ENCODE data around the gene SLC2A11. TPM values are rescaled to one million over a fixed set of nuclear protein-coding genes. Genes with fewer than 3 reads are reported as not detected.
A peak's percentile ranks its signal among the peaks of the same experiment; 100 is the strongest.

The SLC2A11 gene
- total RNA-seq, 4 donors from 2014 or later, result 2.4 to 19.0 (median 6.2) TPM

DNA sequence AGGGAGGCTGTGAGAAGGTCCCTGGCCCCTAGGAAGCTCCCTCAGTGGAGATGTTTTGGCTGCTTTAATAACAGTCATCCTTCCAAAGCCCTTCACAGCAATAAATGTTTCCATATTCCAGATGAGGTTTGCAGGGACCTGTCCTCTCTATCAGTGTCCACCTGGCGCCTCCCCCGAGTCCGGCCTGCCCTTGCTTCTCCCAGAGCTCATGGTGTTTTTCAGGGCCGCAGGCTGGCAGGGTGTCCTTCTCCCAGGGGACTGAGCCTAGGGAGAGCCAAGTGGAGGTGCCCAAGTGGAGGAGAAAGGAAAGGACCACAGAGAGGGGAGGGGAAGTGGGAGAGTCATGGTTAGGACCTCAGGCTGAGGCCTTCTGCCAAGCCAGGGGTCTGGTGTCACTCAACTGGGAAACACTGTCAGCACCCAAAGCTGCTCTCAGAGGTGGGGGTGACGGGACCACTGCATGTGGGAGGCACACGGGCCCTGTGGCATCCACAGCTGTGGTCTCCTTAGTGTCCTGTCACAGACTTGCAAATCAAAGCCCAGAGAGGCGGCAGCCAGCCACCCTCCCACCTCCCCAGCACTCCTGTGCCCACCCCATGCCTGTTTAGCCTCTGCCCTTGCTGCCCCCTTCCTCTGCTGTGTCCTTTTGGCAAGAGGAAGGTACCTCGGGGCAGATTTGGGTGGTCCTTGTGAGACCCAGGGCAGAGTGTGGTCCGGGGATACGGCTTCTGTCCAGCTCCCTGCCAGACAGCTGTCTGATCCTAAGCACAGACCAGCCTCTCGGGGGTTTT, 25.3 kb upstream of the SLC2A11 start:
- H3K4me1 ChIP-seq, result peaks cover 65 to 74% of the 10 kb centered on the region in 2 donors
- DNase-seq (no peak), ATAC-seq (no peak)
- H3K9me3 ChIP-seq, result no peaks in the 10 kb centered on the region
- no peaks in the 10 kb centered on the region for H3K27me3 ChIP-seq
- TF ChIP-seq, protein P1, sequence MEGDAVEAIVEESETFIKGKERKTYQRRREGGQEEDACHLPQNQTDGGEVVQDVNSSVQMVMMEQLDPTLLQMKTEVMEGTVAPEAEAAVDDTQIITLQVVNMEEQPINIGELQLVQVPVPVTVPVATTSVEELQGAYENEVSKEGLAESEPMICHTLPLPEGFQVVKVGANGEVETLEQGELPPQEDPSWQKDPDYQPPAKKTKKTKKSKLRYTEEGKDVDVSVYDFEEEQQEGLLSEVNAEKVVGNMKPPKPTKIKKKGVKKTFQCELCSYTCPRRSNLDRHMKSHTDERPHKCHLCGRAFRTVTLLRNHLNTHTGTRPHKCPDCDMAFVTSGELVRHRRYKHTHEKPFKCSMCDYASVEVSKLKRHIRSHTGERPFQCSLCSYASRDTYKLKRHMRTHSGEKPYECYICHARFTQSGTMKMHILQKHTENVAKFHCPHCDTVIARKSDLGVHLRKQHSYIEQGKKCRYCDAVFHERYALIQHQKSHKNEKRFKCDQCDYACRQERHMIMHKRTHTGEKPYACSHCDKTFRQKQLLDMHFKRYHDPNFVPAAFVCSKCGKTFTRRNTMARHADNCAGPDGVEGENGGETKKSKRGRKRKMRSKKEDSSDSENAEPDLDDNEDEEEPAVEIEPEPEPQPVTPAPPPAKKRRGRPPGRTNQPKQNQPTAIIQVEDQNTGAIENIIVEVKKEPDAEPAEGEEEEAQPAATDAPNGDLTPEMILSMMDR (IDR thresholded peaks at IDR 0.05 in 4 of 5, conservative IDR thresholded peaks at IDR 0.05 in 1 of 5), result no peak
- TF ChIP-seq POLR2A (IDR thresholded peaks at IDR 0.05), result no peak
- intact Hi-C loops (cut with DNase I; ENCODE audit: low total_unique reads), result no loop called here
- peak overlapping the region; percentile 93 to 98 (median 96) for H3K27ac ChIP-seq
- no peak overlapping the region for H3K4me3 ChIP-seq
- peaks cover 0 to 4% of the 10 kb centered on the region in 2 donors for H3K36me3 ChIP-seq
- in situ Hi-C loops (cut with MboI; ENCODE audit: low sequenced_read_pairs in 4 of 4), result no loop called here

DNA sequence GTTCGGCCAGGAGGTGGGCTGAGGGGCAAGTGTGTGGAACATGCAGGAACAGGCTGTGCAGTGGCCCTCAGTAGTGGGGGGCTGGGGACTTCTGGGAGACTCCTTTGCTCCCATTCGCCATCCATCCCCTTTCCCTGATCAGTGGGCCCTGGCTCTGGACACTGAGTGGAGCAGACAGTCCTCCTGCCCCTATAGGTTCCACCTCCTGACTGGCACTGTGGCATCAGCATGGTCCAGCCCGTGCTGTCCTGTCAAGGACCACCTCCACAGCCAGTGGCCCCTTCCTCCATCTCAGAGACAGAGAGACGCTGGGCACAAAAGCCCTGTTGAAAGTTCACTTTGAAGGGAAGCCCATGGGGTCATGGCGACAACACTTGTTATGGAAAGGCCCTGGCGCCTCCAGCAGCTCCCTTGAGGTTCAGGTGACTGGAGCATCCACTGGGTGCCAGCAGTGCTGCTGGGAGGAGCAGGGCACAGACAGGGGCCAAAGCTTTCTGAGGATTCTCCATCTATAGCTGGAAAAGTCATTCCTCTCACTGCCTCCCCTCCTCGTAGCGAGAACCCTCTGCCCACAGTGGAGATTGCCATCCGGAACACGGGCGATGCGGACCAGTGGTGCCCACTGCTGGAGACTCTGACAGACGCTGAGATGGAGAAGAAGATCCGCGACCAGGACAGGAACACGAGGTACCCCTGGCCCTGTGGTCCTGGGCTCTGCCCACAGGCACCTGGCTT, 24.5 kb upstream of the SLC2A11 start:
- in situ Hi-C loops (cut with MboI; ENCODE audit: low sequenced_read_pairs in 4 of 4) (no loop called here), intact Hi-C loops (cut with DNase I; ENCODE audit: low total_unique reads) (no loop called here)
- no peak for TF ChIP-seq POLR2A (IDR thresholded peaks at IDR 0.05)
- TF ChIP-seq, protein P1 (IDR thresholded peaks at IDR 0.05 in 4 of 5, conservative IDR thresholded peaks at IDR 0.05 in 1 of 5), result no peak
- no peak for DNase-seq
- H3K4me1 ChIP-seq, result peaks cover 68 to 77% of the 10 kb centered on the region in 2 donors
- ATAC-seq, result no peak
- H3K36me3 ChIP-seq, result no peaks in the 10 kb centered on the region
- H3K27ac ChIP-seq, result peak overlapping the region; percentile 91 to 98 (median 96)
- no peaks in the 10 kb centered on the region for H3K27me3 ChIP-seq
- no peak overlapping the region for H3K4me3 ChIP-seq
- H3K9me3 ChIP-seq, result no peaks in the 10 kb centered on the region

DNA sequence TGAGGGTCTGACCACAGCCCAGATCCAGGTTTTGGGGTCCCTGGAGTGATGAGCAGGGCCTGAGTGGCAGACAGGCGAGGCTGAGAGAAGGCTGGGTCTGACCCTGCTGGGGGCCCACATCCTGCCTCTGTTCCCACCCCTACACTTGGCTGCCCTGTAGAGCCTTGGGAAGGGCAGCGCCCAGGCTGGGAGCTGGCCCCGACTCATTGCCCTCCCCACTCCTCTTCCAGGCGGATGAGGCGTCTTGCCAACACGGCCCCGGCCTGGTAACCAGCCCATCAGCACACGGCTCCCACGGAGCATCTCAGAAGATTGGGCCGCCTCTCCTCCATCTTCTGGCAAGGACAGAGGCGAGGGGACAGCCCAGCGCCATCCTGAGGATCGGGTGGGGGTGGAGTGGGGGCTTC, 23.8 kb upstream of the SLC2A11 start:
- in situ Hi-C loops (cut with MboI; ENCODE audit: low sequenced_read_pairs in 4 of 4) (no loop called here), intact Hi-C loops (cut with DNase I; ENCODE audit: low total_unique reads) (no loop called here)
- Histone ChIP-seq H3K4me1 (peaks cover 73 to 81% of the 10 kb centered on the region in 2 donors), H3K36me3 (no peaks in the 10 kb centered on the region), H3K4me3 (no peak overlapping the region), H3K27ac (peak overlapping the region; percentile 91 to 98 (median 96)), H3K27me3 (no peaks in the 10 kb centered on the region), H3K9me3 (no peaks in the 10 kb centered on the region)
- DNase-seq, result no peak
- TF ChIP-seq, protein P1 (IDR thresholded peaks at IDR 0.05 in 4 of 5, conservative IDR thresholded peaks at IDR 0.05 in 1 of 5), result no peak
- no peak for TF ChIP-seq POLR2A (IDR thresholded peaks at IDR 0.05)
- no peak for ATAC-seq

DNA sequence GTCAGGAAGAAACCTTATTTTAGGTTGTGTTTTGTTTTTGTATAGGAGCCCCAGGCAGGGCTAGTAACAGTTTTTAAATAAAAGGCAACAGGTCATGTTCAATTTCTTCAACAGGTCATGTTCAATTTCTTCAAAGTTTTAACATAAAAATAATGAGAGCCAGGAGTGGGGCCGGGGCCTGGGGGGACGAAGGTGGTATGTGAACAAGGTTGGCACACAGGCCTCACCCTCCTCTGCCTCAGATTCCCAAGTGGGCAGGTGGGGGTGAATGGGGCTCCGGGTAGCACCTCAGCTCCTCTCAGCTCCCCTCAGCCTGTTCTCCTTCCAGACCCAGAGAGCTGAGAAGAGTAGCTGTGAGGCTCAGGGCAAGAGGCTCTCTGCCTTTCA, 23.3 kb upstream of the SLC2A11 start:
- ATAC-seq, result no peak
- peaks cover 72 to 79% of the 10 kb centered on the region in 2 donors for H3K4me1 ChIP-seq

More for the DNA sequence above, 23.3 kb upstream of the SLC2A11 start:
- Histone ChIP-seq H3K4me3 (no peak overlapping the region), H3K9me3 (no peaks in the 10 kb centered on the region), H3K27ac (peak overlapping the region; percentile 91 to 98 (median 96)), H3K36me3 (no peaks in the 10 kb centered on the region), H3K27me3 (no peaks in the 10 kb centered on the region)
- TF ChIP-seq, protein P1 (IDR thresholded peaks at IDR 0.05 in 4 of 5, conservative IDR thresholded peaks at IDR 0.05 in 1 of 5), result no peak
- no peak for TF ChIP-seq POLR2A (IDR thresholded peaks at IDR 0.05)
- intact Hi-C loops (cut with DNase I; ENCODE audit: low total_unique reads) (no loop called here), in situ Hi-C loops (cut with MboI; ENCODE audit: low sequenced_read_pairs in 4 of 4) (no loop called here)
- DNase-seq, result no peak
